ENCODE results near the gene DNAJC1.

Gene DNAJC1

GRCh38 chr10:21993360-21994001 is 10.0 kb downstream of the DNAJC1 start:
- Histone ChIP-seq H3K4me3 (ENCODE audit: low read depth, low read length) (no peak overlapping the region), H3K4me1 (ENCODE audit: control insufficient read depth, insufficient read depth, low read length) (peaks cover 6% of the 10 kb centered on the region), H3K9me3 (ENCODE audit: control insufficient read depth, insufficient read depth, low read depth, low read length) (no peaks in the 10 kb centered on the region), H3K27ac (ENCODE audit: extremely low read depth, low read depth, low read length) (no peak overlapping the region), H3K36me3 (ENCODE audit: control insufficient read depth in 2 of 2, insufficient read depth in 1 of 2, low read length in 2 of 2) (no peaks in the 10 kb centered on the region; a peak in 1 of 3 replicates)
- POLR2A ChIA-PET, result interaction anchor here (0.5 to 1.6 kb wide), 4 partner anchors 9 to 992 kb away, joined by 3 to 8 read pairs (median 5); partner anchors contain the start of gene DNAJC1
- CTCF ChIA-PET, result interaction anchor here (0.6 to 2.2 kb wide), 26 partner anchors 9 to 1163 kb away, joined by 3 to 20 read pairs (median 4); partner anchors contain the start of gene DNAJC1
- TF ChIP-seq ZNF654 (tag by site-specific recombination; IDR thresholded peaks at IDR 0.05; ENCODE audit: low read depth) (peak; percentile 71), GLIS1 (tag by site-specific recombination; IDR thresholded peaks at IDR 0.05) (no peak), ZNF362 (tag by site-specific recombination; IDR thresholded peaks at IDR 0.05) (peak; percentile 42; the same call in 1 of the 2 replicates), CTCF (tag by site-specific recombination; IDR thresholded peaks at IDR 0.05) (0 out of 2 replicates have a peak, but pooled peaks have one; percentile 26), ZNF280D (tag by site-specific recombination; IDR thresholded peaks at IDR 0.05) (0 out of 2 replicates have a peak, but pooled peaks have one; percentile 77)

- no peaks in the 10 kb centered on the region for H3K9me3 ChIP-seq (ENCODE audit: control insufficient read depth, insufficient read depth, low read depth, low read length)
- ChIA-PET POLR2A (no interaction called here), CTCF (interaction anchor here (0.6 to 1.6 kb wide), 8 partner anchors 12 to 1048 kb away, joined by 3 to 9 read pairs (median 4); no protein-coding TSS in a partner anchor)
- no peak overlapping the region for H3K27ac ChIP-seq (ENCODE audit: extremely low read depth, low read depth, low read length)
- TF ChIP-seq ZNF214 (tag by site-specific recombination; IDR thresholded peaks at IDR 0.05; ENCODE audit: borderline replicate concordance) (no peak), ZNF24 (tag by site-specific recombination; IDR thresholded peaks at IDR 0.05) (no peak), ZNF623 (tag by site-specific recombination; IDR thresholded peaks at IDR 0.05) (no peak), GLI4 (tag by site-specific recombination; IDR thresholded peaks at IDR 0.05) (no peak)
- H3K4me1 ChIP-seq (ENCODE audit: control insufficient read depth, insufficient read depth, low read length), result peaks cover 6% of the 10 kb centered on the region
- no peak overlapping the region for H3K4me3 ChIP-seq (ENCODE audit: low read depth, low read length)
- no peaks in the 10 kb centered on the region for H3K36me3 ChIP-seq (ENCODE audit: control insufficient read depth in 2 of 2, insufficient read depth in 1 of 2, low read length in 2 of 2)
Measured at GRCh38 chr10:21991785-21992184, 11.7 kb downstream of the DNAJC1 start.

GRCh38 chr10:21990449-21990848 is 13.1 kb downstream of the DNAJC1 start:
- ChIA-PET CTCF (interaction anchor here (0.5 to 1.6 kb wide), 6 partner anchors 11 to 1078 kb away, joined by 3 to 9 read pairs (median 3); no protein-coding TSS in a partner anchor), POLR2A (no interaction called here)
- TF ChIP-seq ZNF501 (tag by site-specific recombination; IDR thresholded peaks at IDR 0.05) (no peak), ZNF561 (tag by site-specific recombination; IDR thresholded peaks at IDR 0.05; ENCODE audit: borderline replicate concordance) (no peak), ZNF623 (tag by site-specific recombination; IDR thresholded peaks at IDR 0.05) (no peak), ZNF350 (tag by site-specific recombination; IDR thresholded peaks at IDR 0.05) (no peak), ZNF354C (tag by site-specific recombination; IDR thresholded peaks at IDR 0.05; ENCODE audit: borderline replicate concordance, low read depth) (no peak), MEIS1 (CRISPR knock-in tag; IDR thresholded peaks at IDR 0.05; ENCODE audit: borderline replicate concordance) (no peak)
- Histone ChIP-seq H3K4me1 (ENCODE audit: control insufficient read depth, insufficient read depth, low read length) (peaks cover under 1% of the 10 kb centered on the region), H3K9me3 (ENCODE audit: control insufficient read depth, insufficient read depth, low read depth, low read length) (no peaks in the 10 kb centered on the region), H3K27ac (ENCODE audit: extremely low read depth, low read depth, low read length) (no peak overlapping the region), H3K4me3 (ENCODE audit: low read depth, low read length) (no peak overlapping the region), H3K36me3 (ENCODE audit: control insufficient read depth in 2 of 2, insufficient read depth in 1 of 2, low read length in 2 of 2) (no peaks in the 10 kb centered on the region)
